Heart right ventricle (tissue), 16 donors: ENCODE results near the gene ZNF207. TPM values are rescaled to one million over a fixed set of nuclear protein-coding genes. Genes with fewer than 3 reads are reported as not detected.

Experiments used
- ATAC-seq, 8 donors: fragments of 200-7000 bp; cut with Tn5 transposase; one replicate each; pipeline ENCODE4 v1.9.1; 2020; ENCODE audit warnings: mild to moderate bottlenecking in 8 of 8, moderate library complexity in 8 of 8, moderate number of reproducible peaks in 1 of 8
- DNase-seq, 2 donors: peaks; one replicate each; pipeline ENCODE4 v3.0.0-alpha.2; 2020
- H3K27ac ChIP-seq, 10 donors: fragments of 200-600 bp; sonication (generic) in 2 of 10; one replicate each; pipeline versions ENCODE4 v1.5.0 to v1.8.0; 2020 to 2022; ENCODE audit warnings: mild to moderate bottlenecking in 3 of 10
- H3K27me3 ChIP-seq, 7 donors: fragments of 200-600 bp; one replicate each; pipeline ENCODE4 v1.8.0; 2021 to 2022; ENCODE audit warnings: mild to moderate bottlenecking in 2 of 7
- H3K36me3 ChIP-seq, 9 donors: fragments of 200-600 bp; sonication (generic) in 1 of 9; one replicate each; pipeline versions ENCODE4 v1.5.0 to v1.8.0; 2020 to 2022; ENCODE audit warnings: mild to moderate bottlenecking in 2 of 9
- H3K4me1 ChIP-seq, 9 donors: fragments of 200-600 bp; sonication (generic) in 1 of 9; one replicate each; pipeline versions ENCODE4 v1.5.0 to v1.8.0; 2020 to 2022; ENCODE audit warnings: mild to moderate bottlenecking in 4 of 9
- H3K4me3 ChIP-seq, 10 donors: fragments of 200-600 bp; sonication (generic) in 2 of 10; one replicate each; pipeline versions ENCODE4 v1.5.0 to v1.8.0; 2020 to 2022; ENCODE audit warnings: mild to moderate bottlenecking in 7 of 10, moderate library complexity in 2 of 10
- H3K9me3 ChIP-seq, 11 donors: fragments of 200-600 bp in 10 of 11; sonication (generic) in 2 of 11; one replicate each; pipeline versions ENCODE4 v1.5.0 to v1.8.0; 2013 to 2022; ENCODE audit warnings: mild to moderate bottlenecking in 2 of 11, control low read depth in 1 of 11, moderate library complexity in 1 of 11
- WGBS, 2 donors: extraction: QIAGEN DNeasy Blood & Tissue Kit; methylation state at CpG; one replicate each; pipeline ENCODE4 v1.1.7; 2013; ENCODE audit warnings: inconsistent platforms in 1 of 2; 5-methylcytosine and 5-hydroxymethylcytosine counted together
- intact Hi-C, 10 donors: fragments of 100-400 bp; cut with DNase I; formaldehyde crosslinking; loops; one replicate each; pipeline versions ENCODE4 v1.11.1 to v1.14.2; 2022
- polyA plus RNA-seq, 2 donors: library from polyadenylated mRNA; stranded (reverse); fragments of 200-250 nt; gene quantifications; one replicate each; pipeline ENCODE4 v1.2.3, GENCODE V29; 2013
- total RNA-seq, 10 donors: library from RNA; stranded (reverse); fragmentation: NEBNext Ultra II Directional in 3 of 10; extraction: Animal tissue kit (Norgen Biotek cat#: 25700) in 3 of 10; gene quantifications; one replicate each; pipeline versions ENCODE4 v1.2.1 to v1.2.4, GENCODE V29; 2021 to 2023
- TF ChIP-seq, protein P1 (sequence below), 9 donors: fragments of 200-600 bp; sonication (generic) in 2 of 9; IDR thresholded peaks; one replicate each; pipeline versions ENCODE4 v1.5.0 to v1.8.0; 2021 to 2022; ENCODE audit warnings: antibody characterized with exemption in 9 of 9, mild to moderate bottlenecking in 5 of 9, moderate library complexity in 1 of 9
- donor health status: Arrhythmogenic right ventricular cardiomyopathy.
- donor health status: ischemic (EF 13 %, LVEDD 7.1; RV severe dilation, severe dysfunction).
- donor health status: healthy with polysubstance abuse.
- donor health status: DM: no; HTN: yes; CAD: no.
- donor health status: DM: no; HTN: no; CAD: no.
- donor health status: ischemic (EF 25% LVEDD 6.9; RV normal size, moderate dysfunction).
- donor health status: ischemic (EF 25% LVEDD 5.7; RV mildly dilated, moderate dysfunction).
- donor health status: healthy.
- donor health status: DM: yes; HTN: yes; CAD: no.
- donor health status: Ischemic cardiomyopathy.
- donor health status: ischemic (EF 35%, LVEDD 5.7; RV mildly dilated, moderate dysfunction).
- donor health status: nonischemic (EF 11% LVEDD 7.7; RV severe dilation, severe dysfunction).
- donor health status: DM: yes; HTN: yes; CAD: no.
- donor health status: PGD.
- donor health status: ischemic (EF 29% LVEDD 5.4; RV normal size, mild dysfunction).
- donor health status: nonischemic (EF 23%, LVEDD 6.1; RV moderate dilation, normal function).

The ZNF207 gene
- total and polyA plus RNA-seq, 12 donors = 39.9 to 86.7 (median 78.1) TPM

GRCh38 chr17:32333187-32333586, 16.8 kb upstream of the ZNF207 start:
- Histone ChIP-seq H3K4me1 (peaks cover 0 to 30% (median 0%) of the 10 kb centered on the region in 9 donors), H3K27ac (no peak overlapping the region), H3K4me3 (no peak overlapping the region), H3K27me3 (no peaks in the 10 kb centered on the region), H3K36me3 (peaks cover 0 to 83% (median 40%) of the 10 kb centered on the region in 9 donors), H3K9me3 (no peaks in the 10 kb centered on the region)
- TF ChIP-seq, protein P1, sequence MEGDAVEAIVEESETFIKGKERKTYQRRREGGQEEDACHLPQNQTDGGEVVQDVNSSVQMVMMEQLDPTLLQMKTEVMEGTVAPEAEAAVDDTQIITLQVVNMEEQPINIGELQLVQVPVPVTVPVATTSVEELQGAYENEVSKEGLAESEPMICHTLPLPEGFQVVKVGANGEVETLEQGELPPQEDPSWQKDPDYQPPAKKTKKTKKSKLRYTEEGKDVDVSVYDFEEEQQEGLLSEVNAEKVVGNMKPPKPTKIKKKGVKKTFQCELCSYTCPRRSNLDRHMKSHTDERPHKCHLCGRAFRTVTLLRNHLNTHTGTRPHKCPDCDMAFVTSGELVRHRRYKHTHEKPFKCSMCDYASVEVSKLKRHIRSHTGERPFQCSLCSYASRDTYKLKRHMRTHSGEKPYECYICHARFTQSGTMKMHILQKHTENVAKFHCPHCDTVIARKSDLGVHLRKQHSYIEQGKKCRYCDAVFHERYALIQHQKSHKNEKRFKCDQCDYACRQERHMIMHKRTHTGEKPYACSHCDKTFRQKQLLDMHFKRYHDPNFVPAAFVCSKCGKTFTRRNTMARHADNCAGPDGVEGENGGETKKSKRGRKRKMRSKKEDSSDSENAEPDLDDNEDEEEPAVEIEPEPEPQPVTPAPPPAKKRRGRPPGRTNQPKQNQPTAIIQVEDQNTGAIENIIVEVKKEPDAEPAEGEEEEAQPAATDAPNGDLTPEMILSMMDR (IDR thresholded peaks at IDR 0.05) = no peak
- WGBS, 2 donors = 93 to 96% methylated on average over 2 of the region's 2 CpGs
- DNase-seq = no peak
- intact Hi-C loops = no loop called here
- no peak for ATAC-seq

GRCh38 chr17:32335046-32335445, 14.9 kb upstream of the ZNF207 start:
- DNase-seq (no peak), ATAC-seq (no peak)
- Histone ChIP-seq H3K9me3 (no peaks in the 10 kb centered on the region), H3K4me1 (peaks cover 0 to 24% (median 0%) of the 10 kb centered on the region in 9 donors), H3K27ac (no peak overlapping the region), H3K4me3 (no peak overlapping the region), H3K27me3 (no peaks in the 10 kb centered on the region), H3K36me3 (peaks cover 0 to 97% (median 44%) of the 10 kb centered on the region in 9 donors)
- TF ChIP-seq, protein P1 (IDR thresholded peaks at IDR 0.05) = no peak
- intact Hi-C loops = no loop called here

GRCh38 chr17:32335687-32336086, 14.3 kb upstream of the ZNF207 start:
- TF ChIP-seq, protein P1 (IDR thresholded peaks at IDR 0.05) = no peak
- DNase-seq (no peak), ATAC-seq (no peak)
- Histone ChIP-seq H3K36me3 (peaks cover 0 to 96% (median 44%) of the 10 kb centered on the region in 9 donors), H3K27ac (no peak overlapping the region), H3K4me3 (no peak overlapping the region), H3K27me3 (no peaks in the 10 kb centered on the region), H3K4me1 (peaks cover 0 to 18% (median under 1%) of the 10 kb centered on the region in 9 donors), H3K9me3 (no peaks in the 10 kb centered on the region)
- intact Hi-C loops = no loop called here
- WGBS, 2 donors = 67 to 75% methylated on average over 4 of the region's 4 CpGs

- Histone ChIP-seq H3K9me3 (no peaks in the 10 kb centered on the region), H3K27me3 (no peaks in the 10 kb centered on the region), H3K27ac (peak overlapping the region; percentile 19 to 93 (median 85)), H3K4me3 (peak overlapping the region; percentile 19 to 87 (median 72)), H3K4me1 (peaks cover 2 to 23% (median 16%) of the 10 kb centered on the region in 9 donors), H3K36me3 (peaks cover 0 to 40% (median 17%) of the 10 kb centered on the region in 9 donors)
- ATAC-seq (peak in 3 of 8 donors; percentile 5 to 26 (median 16)), DNase-seq (no peak)
- WGBS, 2 donors = 2% methylated on average over 13 of the region's 13 CpGs
- intact Hi-C loops = no loop called here
- TF ChIP-seq, protein P1 (IDR thresholded peaks at IDR 0.05) = peak in 1 of 9 donors; percentile 16
These were observed 8.7 kb upstream of the ZNF207 start for GRCh38 chr17:32341141-32341856.
